SK-N-SH treated with all-trans-retinoic acid at 6 μM for 48 hours (cell line): ENCODE results near the gene IARS1.

Experiments used
- ARNTL ChIP-seq: fragments of 450-650 bp; formaldehyde crosslinking; IDR thresholded peaks from 2 replicates; pipeline ENCODE4 v1.5.0; 2020; ENCODE audit warnings: low read depth, mild to moderate bottlenecking, moderate library complexity, borderline replicate concordance
- GLIS3 ChIP-seq: fragments of 250-450 bp; sonication (Bioruptor Pico); IDR thresholded peaks from 2 replicates; pipeline ENCODE4 v1.5.0; 2020; ENCODE audit warnings: mild to moderate bottlenecking, moderate library complexity
- ISL1 ChIP-seq: fragments of 250-450 bp; sonication (Bioruptor Pico); IDR thresholded peaks from 2 replicates; pipeline ENCODE4 v2.1.2; 2022; ENCODE audit warnings: mild to moderate bottlenecking, moderate library complexity
- PPARA ChIP-seq: fragments of 250-450 bp; sonication (Bioruptor Pico); IDR thresholded peaks from 2 replicates; pipeline ENCODE4 v1.5.0; 2020; ENCODE audit warnings: mild to moderate bottlenecking, borderline replicate concordance
- RARB ChIP-seq: fragments of 250-450 bp; sonication (Bioruptor Pico); IDR thresholded peaks from 2 replicates; pipeline ENCODE4 v1.8.0; 2021; ENCODE audit warnings: mild to moderate bottlenecking, moderate library complexity
- SNAI2 ChIP-seq: fragments of 250-450 bp; sonication (Bioruptor Pico); IDR thresholded peaks from 2 replicates; pipeline ENCODE4 v1.5.0; 2020; ENCODE audit warnings: mild to moderate bottlenecking, moderate library complexity
- TOX ChIP-seq: fragments of 250-450 bp; sonication (Bioruptor Pico); IDR thresholded peaks from 2 replicates; pipeline ENCODE4 v1.8.0; 2021; ENCODE audit warnings: mild to moderate bottlenecking, moderate library complexity, borderline replicate concordance
- ZC3H10 ChIP-seq: fragments of 250-450 bp; sonication (Bioruptor Pico); IDR thresholded peaks from 2 replicates; pipeline ENCODE4 v1.5.1; 2021; ENCODE audit warnings: mild to moderate bottlenecking, moderate library complexity
- ZFP3 ChIP-seq: fragments of 250-450 bp; sonication (Bioruptor Pico); IDR thresholded peaks from 2 replicates; pipeline ENCODE4 v1.5.0; 2020; ENCODE audit warnings: mild to moderate bottlenecking, moderate library complexity
- ZFP30 ChIP-seq: fragments of 450-650 bp; formaldehyde crosslinking; IDR thresholded peaks from 2 replicates; pipeline ENCODE4 v1.5.0; 2022; ENCODE audit warnings: mild to moderate bottlenecking, moderate library complexity
- ZNF8 ChIP-seq: fragments of 450-650 bp; formaldehyde crosslinking; IDR thresholded peaks from 2 replicates; pipeline ENCODE4 v1.5.0; 2020; ENCODE audit warnings: mild to moderate bottlenecking, moderate library complexity
- TF ChIP-seq, protein P1 (sequence below): fragments of 250-450 bp; sonication (Bioruptor Pico); IDR thresholded peaks from 2 replicates; pipeline ENCODE4 v1.5.0; 2020; ENCODE audit warnings: mild to moderate bottlenecking, moderate library complexity
- TF ChIP-seq, protein P2 (sequence below): fragments of 250-450 bp; sonication (Bioruptor Pico); IDR thresholded peaks from 2 replicates; pipeline ENCODE4 v1.8.0; 2021; ENCODE audit warnings: low read depth, mild to moderate bottlenecking, moderate library complexity, borderline replicate concordance

DNA sequence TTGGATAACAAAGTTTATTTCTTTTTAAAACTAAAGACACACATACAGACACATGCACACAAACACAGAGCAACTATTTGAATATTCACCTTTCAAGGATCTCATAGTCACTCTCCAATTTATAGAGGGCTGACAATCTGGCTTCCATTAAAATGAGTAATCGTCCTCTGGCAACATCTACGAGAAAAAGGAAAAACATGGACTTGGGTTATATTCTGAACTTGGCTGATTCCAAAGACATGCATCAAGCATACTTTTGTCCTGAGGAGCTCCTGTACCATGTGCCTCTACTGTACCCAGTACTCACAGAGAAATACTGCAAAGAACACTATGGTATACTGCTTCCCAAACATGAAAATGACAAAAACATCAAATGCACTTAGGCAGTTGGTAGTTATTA lies 15.4 kb downstream of the IARS1 start:
- TF ChIP-seq, protein P1, sequence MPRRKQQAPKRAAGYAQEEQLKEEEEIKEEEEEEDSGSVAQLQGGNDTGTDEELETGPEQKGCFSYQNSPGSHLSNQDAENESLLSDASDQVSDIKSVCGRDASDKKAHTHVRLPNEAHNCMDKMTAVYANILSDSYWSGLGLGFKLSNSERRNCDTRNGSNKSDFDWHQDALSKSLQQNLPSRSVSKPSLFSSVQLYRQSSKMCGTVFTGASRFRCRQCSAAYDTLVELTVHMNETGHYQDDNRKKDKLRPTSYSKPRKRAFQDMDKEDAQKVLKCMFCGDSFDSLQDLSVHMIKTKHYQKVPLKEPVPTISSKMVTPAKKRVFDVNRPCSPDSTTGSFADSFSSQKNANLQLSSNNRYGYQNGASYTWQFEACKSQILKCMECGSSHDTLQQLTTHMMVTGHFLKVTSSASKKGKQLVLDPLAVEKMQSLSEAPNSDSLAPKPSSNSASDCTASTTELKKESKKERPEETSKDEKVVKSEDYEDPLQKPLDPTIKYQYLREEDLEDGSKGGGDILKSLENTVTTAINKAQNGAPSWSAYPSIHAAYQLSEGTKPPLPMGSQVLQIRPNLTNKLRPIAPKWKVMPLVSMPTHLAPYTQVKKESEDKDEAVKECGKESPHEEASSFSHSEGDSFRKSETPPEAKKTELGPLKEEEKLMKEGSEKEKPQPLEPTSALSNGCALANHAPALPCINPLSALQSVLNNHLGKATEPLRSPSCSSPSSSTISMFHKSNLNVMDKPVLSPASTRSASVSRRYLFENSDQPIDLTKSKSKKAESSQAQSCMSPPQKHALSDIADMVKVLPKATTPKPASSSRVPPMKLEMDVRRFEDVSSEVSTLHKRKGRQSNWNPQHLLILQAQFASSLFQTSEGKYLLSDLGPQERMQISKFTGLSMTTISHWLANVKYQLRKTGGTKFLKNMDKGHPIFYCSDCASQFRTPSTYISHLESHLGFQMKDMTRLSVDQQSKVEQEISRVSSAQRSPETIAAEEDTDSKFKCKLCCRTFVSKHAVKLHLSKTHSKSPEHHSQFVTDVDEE (CRISPR knock-in tag) = no peak
- no peak for TF ChIP-seq RARB (CRISPR knock-in tag)
- no peak for TF ChIP-seq ZFP30 (CRISPR knock-in tag)
- TF ChIP-seq GLIS3 (CRISPR knock-in tag) = no peak
- no peak for TF ChIP-seq ZNF8
- TF ChIP-seq, protein P2, sequence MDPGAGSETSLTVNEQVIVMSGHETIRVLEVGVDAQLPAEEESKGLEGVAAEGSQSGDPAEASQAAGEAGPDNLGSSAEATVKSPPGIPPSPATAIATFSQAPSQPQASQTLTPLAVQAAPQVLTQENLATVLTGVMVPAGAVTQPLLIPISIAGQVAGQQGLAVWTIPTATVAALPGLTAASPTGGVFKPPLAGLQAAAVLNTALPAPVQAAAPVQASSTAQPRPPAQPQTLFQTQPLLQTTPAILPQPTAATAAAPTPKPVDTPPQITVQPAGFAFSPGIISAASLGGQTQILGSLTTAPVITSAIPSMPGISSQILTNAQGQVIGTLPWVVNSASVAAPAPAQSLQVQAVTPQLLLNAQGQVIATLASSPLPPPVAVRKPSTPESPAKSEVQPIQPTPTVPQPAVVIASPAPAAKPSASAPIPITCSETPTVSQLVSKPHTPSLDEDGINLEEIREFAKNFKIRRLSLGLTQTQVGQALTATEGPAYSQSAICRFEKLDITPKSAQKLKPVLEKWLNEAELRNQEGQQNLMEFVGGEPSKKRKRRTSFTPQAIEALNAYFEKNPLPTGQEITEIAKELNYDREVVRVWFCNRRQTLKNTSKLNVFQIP (CRISPR knock-in tag) = no peak
- no peak for TF ChIP-seq ZC3H10 (CRISPR knock-in tag)
- TF ChIP-seq SNAI2 (CRISPR knock-in tag) = no peak
- TF ChIP-seq PPARA (CRISPR knock-in tag) = no peak
- no peak for TF ChIP-seq ARNTL (CRISPR knock-in tag)
- TF ChIP-seq ZFP3 (CRISPR knock-in tag) = no peak
- no peak for TF ChIP-seq TOX
- no peak for TF ChIP-seq ISL1 (CRISPR knock-in tag)
